Measurements from ENCODE around the gene TMPRSS4. TPM values are rescaled to one million over a fixed set of nuclear protein-coding genes. Genes with fewer than 3 reads are reported as not detected.

Gene TMPRSS4
- total and polyA plus RNA-seq, 3 donors from 2014 or later = 1.2 to 4.3 (median 1.3) TPM

- H3K4me1 ChIP-seq = no peaks in the 10 kb centered on the region
- TF ChIP-seq POLR2A (IDR thresholded peaks at IDR 0.05) = no peak
- TF ChIP-seq CTCF (IDR thresholded peaks at IDR 0.05) = no peak
- H3K9me3 ChIP-seq = no peaks in the 10 kb centered on the region
- H3K27me3 ChIP-seq = no peaks in the 10 kb centered on the region
- 75 to 84% methylated on average over 11 of the region's 11 CpGs for WGBS, 2 donors
- DNase-seq = no peak
- H3K36me3 ChIP-seq (ENCODE audit: low read depth, missing control alignments) = no peaks in the 10 kb centered on the region
- no peak overlapping the region for H3K27ac ChIP-seq
- intact Hi-C loops (cut with DNase I; ENCODE audit: low total_unique reads) = no loop called here
- H3K4me3 ChIP-seq = no peak overlapping the region
Measured at GRCh38 chr11:118098996-118099837, 22.3 kb downstream of the TMPRSS4 start.

GRCh38 chr11:118099838-118100556, 23.1 kb downstream of the TMPRSS4 start:
- H3K27ac ChIP-seq = no peak overlapping the region
- H3K36me3 ChIP-seq (ENCODE audit: low read depth, missing control alignments) = no peaks in the 10 kb centered on the region
- no peak overlapping the region for H3K4me3 ChIP-seq
- no peaks in the 10 kb centered on the region for H3K4me1 ChIP-seq
- intact Hi-C loops (cut with DNase I; ENCODE audit: low total_unique reads) = no loop called here
- H3K27me3 ChIP-seq = no peaks in the 10 kb centered on the region
- TF ChIP-seq CTCF (IDR thresholded peaks at IDR 0.05) (no peak), POLR2A (IDR thresholded peaks at IDR 0.05) (no peak)
- WGBS, 2 donors = 71 to 77% methylated on average over 3 to 10 of the region's 10 CpGs
- no peak for DNase-seq
- no peaks in the 10 kb centered on the region for H3K9me3 ChIP-seq

GRCh38 chr11:118100691-118101232, 23.9 kb downstream of the TMPRSS4 start:
- no peak for DNase-seq
- TF ChIP-seq CTCF (IDR thresholded peaks at IDR 0.05) = no peak
- TF ChIP-seq POLR2A (IDR thresholded peaks at IDR 0.05) = no peak
- H3K36me3 ChIP-seq (ENCODE audit: low read depth, missing control alignments) = no peaks in the 10 kb centered on the region
- no peaks in the 10 kb centered on the region for H3K9me3 ChIP-seq
- no peaks in the 10 kb centered on the region for H3K4me1 ChIP-seq
- 58 to 65% methylated on average over 3 of the region's 3 CpGs for WGBS, 2 donors
- no peak overlapping the region for H3K4me3 ChIP-seq
- no peaks in the 10 kb centered on the region for H3K27me3 ChIP-seq
- intact Hi-C loops (cut with DNase I; ENCODE audit: low total_unique reads) = no loop called here
- H3K27ac ChIP-seq = no peak overlapping the region

- Histone ChIP-seq H3K4me3 (no peak overlapping the region), H3K27ac (no peak overlapping the region), H3K27me3 (no peaks in the 10 kb centered on the region), H3K9me3 (no peaks in the 10 kb centered on the region), H3K36me3 (ENCODE audit: low read depth, missing control alignments) (no peaks in the 10 kb centered on the region), H3K4me1 (no peaks in the 10 kb centered on the region)
- 71 to 76% methylated on average over 8 to 12 of the region's 13 CpGs for WGBS, 2 donors
- no peak for DNase-seq
- intact Hi-C loops (cut with DNase I; ENCODE audit: low total_unique reads) = no loop called here
- no peak for TF ChIP-seq CTCF (IDR thresholded peaks at IDR 0.05)
- TF ChIP-seq POLR2A (IDR thresholded peaks at IDR 0.05) = no peak
Measured at GRCh38 chr11:118102721-118103261, 25.9 kb downstream of the TMPRSS4 start.

Data from testis (tissue), 3 donors.